Fibroblast of mammary gland (primary cell): ENCODE results near the gene PDE7B.
A peak's percentile ranks its signal among the peaks of the same experiment; 100 is the strongest.
"Not testable (repeated sequence)": the region's sequence is repeated elsewhere in the genome, so short reads cannot be mapped to it uniquely, and the experiment has no call there.

Source experiments
- DNase-seq: peaks from one replicate; pipeline ENCODE4 v3.0.0-alpha.2; 2010; ENCODE audit warnings: low read depth
- H3K4me3 ChIP-seq: 2 replicates; pipeline ENCODE4 v1.5.1; 2011; ENCODE audit warnings: low read depth, mild to moderate bottlenecking, low read length, moderate library complexity; ENCODE audit not compliant: control insufficient read depth
- TF ChIP-seq, protein P1 (sequence below): conservative IDR thresholded peaks from 2 replicates; pipeline ENCODE4 v1.5.1; 2011; ENCODE audit warnings: low read depth, low read length, inconsistent platforms; ENCODE audit not compliant: control insufficient read depth, insufficient read depth

Gene PDE7B

GRCh38 chr6:136095986-136096385 is 244.5 kb downstream of the PDE7B start:
- DNase-seq: peak; percentile 80
- TF ChIP-seq, protein P1, sequence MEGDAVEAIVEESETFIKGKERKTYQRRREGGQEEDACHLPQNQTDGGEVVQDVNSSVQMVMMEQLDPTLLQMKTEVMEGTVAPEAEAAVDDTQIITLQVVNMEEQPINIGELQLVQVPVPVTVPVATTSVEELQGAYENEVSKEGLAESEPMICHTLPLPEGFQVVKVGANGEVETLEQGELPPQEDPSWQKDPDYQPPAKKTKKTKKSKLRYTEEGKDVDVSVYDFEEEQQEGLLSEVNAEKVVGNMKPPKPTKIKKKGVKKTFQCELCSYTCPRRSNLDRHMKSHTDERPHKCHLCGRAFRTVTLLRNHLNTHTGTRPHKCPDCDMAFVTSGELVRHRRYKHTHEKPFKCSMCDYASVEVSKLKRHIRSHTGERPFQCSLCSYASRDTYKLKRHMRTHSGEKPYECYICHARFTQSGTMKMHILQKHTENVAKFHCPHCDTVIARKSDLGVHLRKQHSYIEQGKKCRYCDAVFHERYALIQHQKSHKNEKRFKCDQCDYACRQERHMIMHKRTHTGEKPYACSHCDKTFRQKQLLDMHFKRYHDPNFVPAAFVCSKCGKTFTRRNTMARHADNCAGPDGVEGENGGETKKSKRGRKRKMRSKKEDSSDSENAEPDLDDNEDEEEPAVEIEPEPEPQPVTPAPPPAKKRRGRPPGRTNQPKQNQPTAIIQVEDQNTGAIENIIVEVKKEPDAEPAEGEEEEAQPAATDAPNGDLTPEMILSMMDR: no peak

DNA sequence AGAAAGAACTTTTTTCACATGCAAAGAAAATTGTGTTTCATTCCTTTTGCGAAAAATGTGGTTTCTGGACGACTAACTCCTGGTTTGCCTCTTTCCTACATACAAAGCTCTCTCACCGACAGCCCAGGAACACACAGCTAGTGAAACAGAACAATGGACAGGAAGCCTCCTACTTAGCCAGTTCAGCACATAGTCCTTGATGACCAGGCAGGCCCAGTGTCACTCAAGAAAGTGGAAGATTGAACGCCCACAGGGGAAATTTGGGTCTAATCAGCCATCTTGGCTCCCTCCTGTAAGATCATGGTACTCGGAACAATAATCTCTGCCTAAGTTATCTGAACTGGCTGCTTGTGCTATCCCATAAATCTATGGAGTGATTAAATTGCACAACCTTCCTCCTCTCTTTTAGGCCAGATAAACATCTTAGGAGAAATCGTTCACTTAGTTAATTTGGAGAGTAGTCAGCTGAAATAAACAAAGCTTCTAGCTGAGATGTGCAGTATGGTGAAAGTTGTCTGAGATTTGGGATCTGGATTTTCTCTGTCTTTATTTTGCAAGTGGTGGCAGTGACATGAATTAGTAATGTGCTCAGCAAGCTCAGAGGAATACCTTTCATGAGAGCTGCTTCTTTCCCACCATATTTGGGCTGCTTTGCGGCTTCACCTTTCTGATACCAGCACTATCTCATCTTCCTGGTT is 251.6 kb downstream of the PDE7B start:
- DNase-seq: peak; percentile 12
- TF ChIP-seq, protein P1: no peak
- no peak overlapping the region for H3K4me3 ChIP-seq

More at GRCh38 chr6:136095986-136096385, 244.5 kb downstream of the PDE7B start:
- H3K4me3 ChIP-seq: no peak overlapping the region

DNA sequence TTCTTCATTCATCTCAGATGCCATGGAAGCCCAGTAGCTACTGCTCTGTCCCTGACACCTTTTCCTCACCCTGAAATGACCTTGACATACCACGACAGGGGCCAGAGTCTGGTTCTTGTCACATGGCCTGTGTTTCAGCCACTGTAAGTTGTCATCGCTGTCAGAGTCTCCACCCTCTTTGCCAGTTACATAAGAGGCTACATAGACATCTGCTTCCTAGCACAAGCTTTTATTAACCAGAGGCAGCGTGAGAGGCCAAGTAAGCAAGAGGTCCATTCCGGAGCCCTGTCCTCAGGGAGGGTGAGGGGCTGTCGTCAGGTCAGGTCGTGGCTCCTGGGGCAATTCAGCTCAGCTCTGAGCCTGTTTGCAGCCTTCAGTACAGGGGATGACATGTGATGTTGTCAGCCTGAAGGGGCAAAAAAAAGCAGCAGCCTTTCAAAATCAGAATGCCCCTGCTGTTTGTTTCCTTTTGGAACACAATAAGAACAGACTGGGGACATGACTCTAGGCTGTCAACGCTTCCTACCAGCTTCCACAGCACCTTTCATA is 252.3 kb downstream of the PDE7B start:
- TF ChIP-seq, protein P1: no peak
- peak; percentile 21 for DNase-seq
- H3K4me3 ChIP-seq: no peak overlapping the region

GRCh38 chr6:136104556-136104955 is 253.1 kb downstream of the PDE7B start:
- TF ChIP-seq, protein P1: no peak
- H3K4me3 ChIP-seq: no peak overlapping the region
- no peak for DNase-seq

- DNase-seq, H3K4me3 ChIP-seq: not testable (repeated sequence)
Observed at GRCh38 chr6:136105797-136106196, 254.3 kb downstream of the PDE7B start.

DNA sequence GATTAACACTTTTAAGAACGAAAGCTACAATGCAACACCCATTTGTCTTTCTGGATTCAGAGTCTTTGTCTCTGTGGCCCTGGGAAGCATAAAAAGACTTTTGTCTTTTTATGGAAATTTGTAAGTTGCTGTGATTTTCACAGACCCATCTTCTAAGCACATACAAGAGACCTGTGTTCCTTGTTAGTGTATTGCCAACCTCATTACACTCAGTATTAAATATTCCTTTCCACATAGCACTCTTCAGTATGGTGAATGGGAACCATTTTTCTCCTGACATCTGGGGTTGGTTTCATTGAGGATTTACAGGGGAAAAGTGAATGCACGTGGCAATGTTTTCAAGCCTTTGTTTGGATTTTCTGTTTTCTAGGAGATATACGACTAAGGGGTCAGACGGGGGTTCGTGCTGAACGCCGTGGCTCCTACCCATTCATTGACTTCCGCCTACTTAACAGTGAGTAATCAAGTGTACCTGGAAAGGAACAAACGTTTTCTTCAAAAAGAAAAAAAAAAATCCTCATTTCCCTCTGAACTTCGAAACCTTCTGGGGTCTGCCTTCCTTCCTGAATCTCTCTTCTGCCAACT is 257.0 kb downstream of the PDE7B start:
- no peak overlapping the region for H3K4me3 ChIP-seq
- no peak for DNase-seq
- TF ChIP-seq, protein P1: no peak

DNA sequence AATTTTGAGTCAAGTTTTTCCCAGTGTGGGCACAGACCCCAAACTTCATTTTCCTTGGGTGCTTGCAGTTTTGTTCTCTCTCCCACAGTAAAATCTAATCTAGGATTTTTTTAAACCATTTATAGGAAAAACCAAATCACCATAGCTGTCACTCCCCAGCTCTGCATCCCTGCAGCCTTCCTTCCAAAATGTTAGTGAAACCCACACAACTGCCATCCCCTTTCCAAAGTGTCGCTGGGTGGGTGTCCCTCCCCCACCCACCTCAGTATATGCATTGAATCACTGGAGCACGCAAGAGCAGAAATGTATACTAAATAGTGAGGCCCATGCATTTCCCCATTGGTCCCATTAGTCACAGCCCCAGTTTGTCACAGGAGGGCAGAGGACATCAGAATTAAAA is 260.3 kb downstream of the PDE7B start:
- DNase-seq: no peak
- no peak overlapping the region for H3K4me3 ChIP-seq
- TF ChIP-seq, protein P1: no peak
